DMS114 treated with DMSO at 0.1 percent for 48 hours (cell line): Measurements from ENCODE around the gene UGT1A9.

Experiments used
- DNase-seq: peaks from one replicate; lab custom pipeline; 2025; ENCODE audit not compliant: unreplicated experiment; lab: John Stamatoyannopoulos, UW

Gene UGT1A9

GRCh38 chr2:233816334-233816733 lies 144.6 kb downstream of the UGT1A9 start:
- DNase-seq = no peak

GRCh38 chr2:233816771-233817170 lies 145.1 kb downstream of the UGT1A9 start:
- DNase-seq = no peak

- DNase-seq = no peak
Observed at GRCh38 chr2:233817361-233817911, 145.7 kb downstream of the UGT1A9 start.

- no peak for DNase-seq
Observed at GRCh38 chr2:233817995-233818638, 146.4 kb downstream of the UGT1A9 start.

- DNase-seq = no peak
Observed at GRCh38 chr2:233818639-233819621, 147.2 kb downstream of the UGT1A9 start.

GRCh38 chr2:233819884-233820773 lies 148.4 kb downstream of the UGT1A9 start:
- DNase-seq = no peak

GRCh38 chr2:233820774-233821105 lies 149.0 kb downstream of the UGT1A9 start:
- no peak for DNase-seq

GRCh38 chr2:233821196-233821595 lies 149.5 kb downstream of the UGT1A9 start:
- DNase-seq = no peak

GRCh38 chr2:233821709-233822100 lies 150.0 kb downstream of the UGT1A9 start:
- no peak for DNase-seq

- DNase-seq = no peak
Observed at GRCh38 chr2:233822101-233822771, 150.5 kb downstream of the UGT1A9 start.
